Loucy (cell line): ENCODE data around the gene AMN.
"Not testable (repeated sequence)": the region's sequence is repeated elsewhere in the genome, so short reads cannot be mapped to it uniquely, and the experiment has no call there.

Experiments
- EZH2phosphoT487 ChIP-seq: fragments of 200-600 bp; IDR thresholded peaks from 2 replicates; pipeline ENCODE4 v1.6.1; 2018; ENCODE audit warnings: antibody characterized with exemption, mild to moderate bottlenecking, moderate library complexity, borderline replicate concordance
- TF ChIP-seq, protein P1 (sequence below): fragments of 200-600 bp; sonication (generic); conservative IDR thresholded peaks from 2 replicates; pipeline ENCODE4 v1.5.1; 2014; ENCODE audit warnings: mild to moderate bottlenecking, antibody characterized with exemption, low read length

DNA sequence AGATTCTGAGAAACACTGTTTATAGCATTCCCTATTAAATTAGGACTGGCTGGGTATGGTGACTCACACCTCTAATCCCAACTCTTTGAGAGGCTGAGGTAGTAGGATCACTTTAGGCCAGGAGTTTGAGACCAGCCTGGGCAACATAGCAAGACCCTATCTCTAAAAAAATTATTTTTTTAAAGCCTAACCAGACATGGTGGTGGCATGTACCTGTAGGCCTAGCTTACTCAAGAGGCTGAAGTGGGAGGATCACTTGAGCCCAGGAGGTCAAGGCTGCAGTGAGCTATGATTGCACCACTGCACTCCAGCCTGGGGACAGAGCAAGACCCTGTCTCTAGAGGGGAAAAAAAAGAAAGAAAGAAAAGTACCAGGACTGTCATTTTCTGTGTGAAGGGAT is 25.7 kb upstream of the AMN start:
- TF ChIP-seq, protein P1, sequence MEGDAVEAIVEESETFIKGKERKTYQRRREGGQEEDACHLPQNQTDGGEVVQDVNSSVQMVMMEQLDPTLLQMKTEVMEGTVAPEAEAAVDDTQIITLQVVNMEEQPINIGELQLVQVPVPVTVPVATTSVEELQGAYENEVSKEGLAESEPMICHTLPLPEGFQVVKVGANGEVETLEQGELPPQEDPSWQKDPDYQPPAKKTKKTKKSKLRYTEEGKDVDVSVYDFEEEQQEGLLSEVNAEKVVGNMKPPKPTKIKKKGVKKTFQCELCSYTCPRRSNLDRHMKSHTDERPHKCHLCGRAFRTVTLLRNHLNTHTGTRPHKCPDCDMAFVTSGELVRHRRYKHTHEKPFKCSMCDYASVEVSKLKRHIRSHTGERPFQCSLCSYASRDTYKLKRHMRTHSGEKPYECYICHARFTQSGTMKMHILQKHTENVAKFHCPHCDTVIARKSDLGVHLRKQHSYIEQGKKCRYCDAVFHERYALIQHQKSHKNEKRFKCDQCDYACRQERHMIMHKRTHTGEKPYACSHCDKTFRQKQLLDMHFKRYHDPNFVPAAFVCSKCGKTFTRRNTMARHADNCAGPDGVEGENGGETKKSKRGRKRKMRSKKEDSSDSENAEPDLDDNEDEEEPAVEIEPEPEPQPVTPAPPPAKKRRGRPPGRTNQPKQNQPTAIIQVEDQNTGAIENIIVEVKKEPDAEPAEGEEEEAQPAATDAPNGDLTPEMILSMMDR: not testable (repeated sequence)
- not testable (repeated sequence) for TF ChIP-seq EZH2phosphoT487
